GM19351 (cell line): ENCODE results near the gene LRRK2.
A peak's percentile ranks its signal among the peaks of the same experiment; 100 is the strongest.
"Not testable (repeated sequence)": the region's sequence is repeated elsewhere in the genome, so short reads cannot be mapped to it uniquely, and the experiment has no call there.

Experiments used
- ATAC-seq: cut with Tn5 transposase; IDR thresholded peaks from one replicate; pipeline ENCODE4 v1.9.1; 2021; ENCODE audit warnings: mild to moderate bottlenecking, moderate library complexity; ENCODE audit not compliant: unreplicated experiment

The LRRK2 gene

DNA sequence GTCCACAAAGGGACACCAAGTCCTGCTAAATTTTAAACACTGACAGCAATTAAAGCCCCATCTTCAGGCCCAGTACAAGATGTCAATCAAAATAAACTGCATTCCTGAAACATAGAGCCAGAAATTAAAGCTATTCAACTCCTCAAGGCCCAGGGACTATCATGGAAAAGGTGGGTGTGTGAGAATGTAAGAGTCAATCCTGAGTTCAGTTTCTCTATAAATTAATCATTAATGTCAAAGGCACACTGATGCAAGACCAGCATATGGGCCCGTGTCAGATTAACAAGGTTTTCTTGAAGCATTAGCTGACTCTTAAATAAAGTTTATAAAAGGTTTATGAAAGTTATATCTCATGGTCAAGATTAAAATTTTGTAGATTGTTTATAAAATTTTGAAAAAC is 13.6 kb upstream of the LRRK2 start:
- not testable (repeated sequence) for ATAC-seq

DNA sequence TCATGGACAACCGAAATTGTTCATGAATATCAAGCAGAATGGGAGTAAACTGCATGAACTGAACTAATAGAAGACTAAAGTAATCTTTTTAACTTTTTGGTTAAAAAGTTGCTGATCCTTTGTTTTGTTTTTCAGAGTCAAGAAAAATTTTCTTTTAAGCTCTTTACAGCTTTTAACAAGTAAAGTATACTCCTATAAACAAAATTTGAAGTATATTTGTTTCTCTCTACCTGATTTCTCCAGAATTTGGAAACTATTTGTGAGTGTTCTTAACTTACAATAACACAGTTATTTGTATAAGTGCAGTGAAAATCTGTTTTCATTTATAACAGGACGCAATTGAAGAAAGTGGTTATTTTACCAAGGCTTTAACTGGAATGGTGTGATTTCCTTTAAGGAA is 12.2 kb upstream of the LRRK2 start:
- ATAC-seq = no peak

DNA sequence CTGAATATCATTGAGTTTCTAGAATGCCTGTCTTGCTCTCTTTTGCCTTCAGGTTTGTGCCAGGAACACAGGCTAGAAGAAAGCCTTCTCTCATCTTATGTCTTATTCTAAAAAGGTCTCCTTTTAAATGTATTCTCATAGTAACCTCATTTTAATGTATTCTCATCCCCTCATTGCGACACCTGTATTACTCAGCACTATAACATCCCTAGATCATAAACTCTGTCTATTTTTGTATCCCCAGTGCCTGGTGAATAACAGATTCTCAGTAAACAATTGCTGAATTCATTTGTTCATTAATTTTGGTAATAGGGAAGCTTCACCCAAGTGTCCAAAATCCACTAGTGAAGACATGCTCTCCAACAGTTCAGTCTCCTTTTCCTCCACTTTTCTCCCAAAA is 8.8 kb upstream of the LRRK2 start:
- no peak for ATAC-seq

DNA sequence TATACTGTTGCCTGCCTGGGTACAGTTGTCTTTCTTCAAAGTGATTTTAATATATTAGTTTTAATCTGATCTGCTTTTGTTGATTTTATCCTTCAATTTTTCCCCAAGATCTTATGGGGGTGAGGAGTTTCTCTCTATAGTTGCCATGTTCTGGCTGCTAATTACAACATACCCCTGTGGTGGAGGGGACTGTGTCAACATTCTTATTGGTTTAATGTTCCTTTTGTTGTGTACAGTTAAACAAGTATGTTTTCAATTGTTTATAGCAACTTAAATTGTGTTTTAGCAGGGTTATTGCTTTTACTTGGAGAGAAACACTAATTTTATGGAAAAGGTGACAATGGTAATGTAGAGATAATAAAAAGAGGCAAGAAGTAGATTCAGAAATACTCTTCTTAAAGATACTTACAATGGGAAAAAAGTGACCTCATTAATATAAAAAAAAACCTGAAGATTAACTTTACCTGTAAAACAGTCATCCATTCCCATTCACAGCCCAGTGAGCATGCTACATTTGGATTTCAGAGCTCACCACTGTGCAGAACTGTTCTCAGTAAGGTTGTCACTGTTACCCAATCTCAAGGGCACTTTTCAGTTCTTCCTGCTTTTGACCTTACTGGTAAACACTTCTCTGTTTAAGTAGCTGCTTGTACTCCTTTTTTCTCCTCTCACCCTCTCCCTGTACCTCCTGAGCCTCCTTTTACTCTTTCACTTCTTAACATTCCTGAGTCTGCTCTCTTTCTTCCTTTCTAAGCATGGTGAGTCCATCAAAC is 8.1 kb upstream of the LRRK2 start:
- no peak for ATAC-seq

DNA sequence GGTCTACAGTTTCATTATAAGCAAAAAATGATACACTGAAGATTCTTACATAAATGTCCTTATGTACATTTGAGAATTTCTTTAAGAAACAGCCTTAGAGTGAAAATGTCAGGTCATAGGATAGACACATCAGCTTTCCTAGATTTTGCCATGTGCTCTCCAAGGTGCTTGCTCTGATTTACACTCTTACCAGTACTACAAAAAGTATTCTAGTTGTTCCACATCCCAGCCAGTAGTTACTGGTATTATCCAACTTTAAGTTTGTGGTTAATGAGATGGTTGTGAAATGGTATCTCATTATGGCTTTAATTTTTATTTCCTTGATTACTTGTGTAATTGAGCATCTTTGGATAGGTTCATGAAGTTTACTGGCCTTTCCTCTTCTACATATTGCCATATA is 5.0 kb upstream of the LRRK2 start:
- no peak for ATAC-seq

DNA sequence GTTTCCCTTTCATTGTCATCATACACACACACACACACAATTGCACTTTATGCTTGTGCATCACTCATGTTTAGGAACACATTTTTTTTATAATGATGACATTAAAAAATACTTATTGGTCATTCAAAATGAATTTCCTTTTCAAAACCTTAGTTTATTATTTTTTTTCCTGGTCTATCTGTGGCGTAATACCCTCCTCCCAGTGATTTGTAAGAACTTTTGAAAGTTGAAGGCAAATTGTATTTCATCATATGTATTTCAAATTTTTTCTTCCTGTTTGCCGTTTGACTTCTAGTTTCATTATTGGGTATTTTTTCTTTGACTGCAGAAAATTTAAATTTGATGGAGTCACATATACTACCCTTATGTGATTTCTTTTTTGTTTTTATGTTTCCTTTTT is 2.5 kb upstream of the LRRK2 start:
- no peak for ATAC-seq

GRCh38 chr12:40223646-40224045 is 1.2 kb upstream of the LRRK2 start:
- no peak for ATAC-seq

- no peak for ATAC-seq
Measured at GRCh38 chr12:40225337-40225983, 663 bp downstream of the LRRK2 start.

DNA sequence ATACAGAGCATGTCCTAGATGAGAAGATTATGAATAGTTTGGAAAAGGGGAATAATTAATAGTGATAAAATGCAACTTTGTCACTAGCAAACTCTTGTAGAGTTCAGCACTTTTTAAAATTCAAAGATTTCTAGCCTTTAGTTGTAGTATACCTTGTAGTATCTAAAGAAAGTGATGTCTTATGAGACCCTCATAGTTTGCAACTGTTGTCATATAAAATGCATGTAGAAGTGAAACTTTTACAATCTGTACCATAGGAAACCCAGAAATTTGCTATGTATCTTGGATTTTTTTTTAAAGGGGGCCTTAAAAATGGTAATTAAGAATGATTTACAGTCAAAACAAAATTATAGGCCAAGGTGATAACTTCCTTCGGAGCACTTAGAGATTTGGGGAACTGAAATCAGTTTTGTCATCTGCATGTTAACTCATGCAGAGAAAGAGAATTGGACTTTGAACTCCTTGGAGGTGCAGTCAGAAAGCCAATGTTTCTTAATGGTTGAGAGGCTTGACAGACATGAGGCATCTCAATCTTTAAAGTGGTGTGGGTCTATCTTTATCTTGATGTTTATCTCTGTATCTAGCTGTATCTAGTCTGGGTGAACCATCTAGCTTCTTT is 1.3 kb downstream of the LRRK2 start:
- ATAC-seq = peak; percentile 78

DNA sequence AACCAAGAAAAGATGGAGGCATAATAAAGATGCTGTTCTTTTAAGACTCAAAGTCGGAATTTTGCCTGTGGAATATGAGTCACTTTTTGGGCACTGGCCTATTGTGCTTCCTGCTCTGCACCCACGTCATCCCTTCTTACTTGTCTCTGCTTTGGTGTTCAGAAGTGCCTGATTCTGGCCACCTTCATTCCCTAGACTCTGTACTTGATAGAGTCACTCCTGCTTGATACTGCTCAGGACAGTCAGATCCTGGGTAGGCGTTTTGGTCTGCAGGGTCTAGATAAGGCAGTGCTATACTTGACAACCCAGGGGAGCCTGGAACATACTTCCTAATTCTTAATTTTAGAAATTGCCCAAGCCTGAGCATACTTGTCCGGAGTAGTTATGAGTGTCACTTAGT is 1.9 kb downstream of the LRRK2 start:
- ATAC-seq = no peak

DNA sequence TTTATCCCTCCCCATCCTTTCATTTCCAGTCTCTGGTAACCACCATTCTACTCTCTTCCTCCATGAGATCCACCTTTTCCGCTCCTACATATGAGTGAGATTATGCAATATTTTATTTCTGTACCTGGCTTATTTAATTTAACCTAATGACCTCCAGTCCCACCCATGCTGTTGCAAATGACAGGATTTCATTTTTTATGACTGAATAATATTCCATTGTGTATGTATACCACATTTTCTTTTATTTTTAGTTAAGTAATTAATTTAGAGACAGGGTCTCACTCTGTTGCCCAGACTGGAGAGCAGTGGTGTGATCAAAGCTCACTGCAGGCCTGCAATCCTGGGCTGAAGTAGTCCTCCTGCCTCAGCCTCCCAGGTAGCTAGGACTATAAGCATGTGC is 2.6 kb downstream of the LRRK2 start:
- no peak for ATAC-seq

GRCh38 chr12:40228727-40229126 is 3.9 kb downstream of the LRRK2 start:
- no peak for ATAC-seq

- no peak for ATAC-seq
Measured at GRCh38 chr12:40229690-40230651, 5.2 kb downstream of the LRRK2 start.

DNA sequence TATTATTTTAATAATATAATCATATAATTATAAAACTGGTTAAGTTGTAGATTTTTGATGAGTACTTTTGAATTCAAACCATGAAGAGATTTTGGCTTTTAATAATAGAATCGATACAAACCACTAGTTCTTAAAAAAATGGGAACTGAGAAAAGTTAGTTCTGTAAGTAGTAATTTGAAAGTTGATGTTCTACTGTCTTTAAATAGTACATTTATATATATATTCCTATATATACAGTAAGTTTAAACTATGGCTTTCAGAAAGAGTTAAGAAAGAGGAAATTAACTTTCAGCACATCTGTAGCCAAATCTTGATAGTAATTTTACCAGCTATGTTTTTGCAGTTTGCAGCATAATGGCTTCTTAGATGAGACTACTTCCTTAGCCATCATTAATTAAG is 7.8 kb downstream of the LRRK2 start:
- ATAC-seq = peak; percentile 67

DNA sequence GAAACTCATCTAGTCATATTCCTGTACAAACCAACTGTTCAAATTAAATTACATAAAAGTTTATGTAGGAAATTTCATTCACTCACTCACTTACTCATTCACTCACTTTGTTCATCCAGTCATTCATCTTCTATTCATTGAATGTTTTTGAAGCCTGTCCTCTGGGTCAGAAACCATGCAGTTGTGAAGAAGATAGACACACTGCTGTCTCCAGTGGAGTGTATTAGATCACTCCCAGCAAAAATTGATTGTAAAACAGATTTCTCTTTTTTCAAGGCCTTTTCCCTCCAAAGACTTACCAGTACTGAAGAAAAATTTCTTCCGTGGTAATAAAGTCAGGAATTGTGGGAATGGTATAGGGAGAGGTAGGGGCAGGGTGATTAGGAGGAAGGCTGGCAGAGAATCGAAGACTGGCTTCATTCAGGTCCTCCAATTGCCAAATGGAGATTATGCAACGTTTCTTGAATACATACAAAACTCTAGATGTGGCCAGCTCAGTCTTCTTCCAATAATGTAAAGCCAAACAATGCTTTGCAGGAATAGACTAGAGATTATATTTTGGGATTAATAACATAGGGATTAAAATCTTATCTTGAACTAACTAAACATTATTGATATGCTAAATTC is 9.1 kb downstream of the LRRK2 start:
- no peak for ATAC-seq

DNA sequence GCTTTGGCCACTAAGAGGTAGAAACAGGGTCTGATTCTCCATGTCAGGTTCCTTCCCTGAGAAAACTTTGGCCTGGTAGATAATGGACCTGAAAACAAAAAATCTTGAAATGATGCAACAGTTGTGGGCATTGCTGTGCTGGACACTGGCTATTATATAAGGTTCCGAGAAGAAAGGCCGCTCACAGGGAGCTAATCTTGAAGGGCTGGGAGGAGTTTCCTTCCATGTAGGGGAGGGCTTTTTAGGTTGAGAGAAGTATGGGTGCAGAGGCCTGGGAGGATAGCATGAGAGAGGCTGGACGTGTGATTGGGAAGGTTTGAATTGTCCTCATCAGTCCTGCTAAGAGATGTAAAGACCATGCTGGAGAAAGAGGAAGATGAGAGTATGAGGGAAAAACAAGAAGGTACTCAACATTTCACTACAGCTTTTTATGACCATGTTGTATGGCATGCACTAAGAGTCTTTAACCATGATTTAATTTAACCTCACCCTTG is 11.6 kb downstream of the LRRK2 start:
- no peak for ATAC-seq

GRCh38 chr12:40238266-40238902 is 13.6 kb downstream of the LRRK2 start:
- ATAC-seq = no peak

GRCh38 chr12:40238979-40239378 is 14.2 kb downstream of the LRRK2 start:
- ATAC-seq = no peak

DNA sequence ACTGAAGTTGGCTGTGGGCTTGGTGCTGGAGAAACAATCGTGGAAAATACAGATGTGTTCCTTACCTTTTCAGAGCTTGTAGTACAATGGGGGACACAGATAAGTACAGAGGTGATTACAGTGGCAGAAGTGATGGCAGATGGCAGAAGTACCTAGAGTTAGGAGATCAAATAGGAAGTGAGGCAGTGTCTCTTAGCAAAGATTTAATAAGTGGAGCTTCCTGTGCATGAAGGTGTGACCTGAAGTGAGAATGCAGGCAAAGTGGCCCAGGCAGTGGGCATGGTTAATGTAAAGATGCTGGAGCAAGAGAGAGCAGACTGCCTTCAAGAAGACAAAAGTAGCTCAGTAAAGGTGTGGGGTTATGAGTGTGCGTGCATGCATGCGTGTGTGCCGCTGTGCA is 16.0 kb downstream of the LRRK2 start:
- ATAC-seq = no peak

DNA sequence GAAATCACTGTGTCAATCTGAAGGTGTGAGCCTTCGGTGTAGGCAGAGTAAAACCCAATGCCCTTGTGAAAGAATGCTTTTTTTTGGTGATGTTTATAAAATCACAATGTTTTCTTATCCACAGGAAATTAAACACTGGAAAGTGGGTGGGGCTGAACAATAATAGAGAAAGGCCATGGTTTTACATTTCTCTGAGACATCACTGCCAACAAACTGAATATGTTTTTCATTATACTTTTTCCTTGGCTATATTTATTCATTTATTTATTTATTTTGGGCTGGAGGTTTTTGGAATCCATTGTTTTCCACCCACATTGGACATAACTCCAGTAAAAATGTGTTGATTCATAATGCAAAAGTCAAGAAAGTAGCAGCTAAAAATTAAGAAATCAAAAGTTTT is 16.9 kb downstream of the LRRK2 start:
- no peak for ATAC-seq
